PC-3 (cell line): ENCODE results near the gene CRYGA. TPM values are rescaled to one million over a fixed set of nuclear protein-coding genes. Genes with fewer than 3 reads are reported as not detected.

ENCODE experiments used
- ATAC-seq: fragments of 200-7000 bp; cut with Tn5 transposase; 2 replicates; pipeline ENCODE4 v1.9.1; 2020; ENCODE audit warnings: mild to moderate bottlenecking, moderate library complexity
- BruUV-seq: library from RNA; stranded (reverse); fragments of 400-500 nt; replicated peaks from 2 replicates; lab custom pipeline; 2021; lab: Mats Ljungman, UMichigan
- CTCF ChIA-PET: fragments of 300-600 bp; sonication (Branson Sonifier 250); formaldehyde crosslinking; loops from one replicate; lab custom pipeline; 2022; ENCODE audit warnings: antibody characterized with exemption; lab: Charles Lee
- POLR2A ChIA-PET: fragments of 300-600 bp; sonication (Branson Sonifier 250); formaldehyde crosslinking; loops from one replicate; lab custom pipeline; 2022; ENCODE audit warnings: antibody characterized with exemption; ENCODE audit not compliant: unreplicated experiment; lab: Charles Lee
- DNase-seq: peaks from one replicate; pipeline ENCODE4 v3.0.0-alpha.2; 2015
- H2AFZ ChIP-seq: fragments of 300-600 bp; sonication (generic); 2 replicates; pipeline ENCODE4 v1.6.0; 2016; ENCODE audit warnings: antibody characterized with exemption, low read length
- H3F3A ChIP-seq: fragments of 300-600 bp; sonication (generic); one replicate; pipeline ENCODE4 v1.6.0; 2017; ENCODE audit warnings: antibody characterized with exemption, low read length, control low read depth, mild to moderate bottlenecking; ENCODE audit not compliant: unreplicated experiment
- H3K27ac ChIP-seq: fragments of 300-600 bp; sonication (generic); 2 replicates; pipeline ENCODE4 v1.5.1; 2016; ENCODE audit warnings: mild to moderate bottlenecking, low read length
- H3K27me3 ChIP-seq: fragments of 300-600 bp; sonication (generic); 2 replicates; pipeline ENCODE4 v1.6.1; 2016; ENCODE audit warnings: low read length, mixed read lengths
- H3K36me3 ChIP-seq: fragments of 300-600 bp; sonication (generic); 2 replicates; pipeline ENCODE4 v1.6.1; 2016; ENCODE audit warnings: low read depth, mixed run types, low read length, mixed read lengths
- H3K4me1 ChIP-seq: fragments of 300-600 bp; sonication (generic); 2 replicates; pipeline ENCODE4 v1.5.1; 2016; ENCODE audit warnings: low read length; ENCODE audit not compliant: insufficient read depth
- H3K4me2 ChIP-seq: fragments of 300-600 bp; sonication (generic); 2 replicates; pipeline ENCODE4 v1.6.0; 2016; ENCODE audit warnings: low read length
- H3K4me3 ChIP-seq: fragments of 300-600 bp; sonication (generic); 2 replicates; pipeline ENCODE4 v1.5.1; 2016; ENCODE audit warnings: mild to moderate bottlenecking, low read length, mixed read lengths
- H3K79me2 ChIP-seq: fragments of 300-600 bp; sonication (generic); 2 replicates; pipeline ENCODE4 v1.6.1; 2017; ENCODE audit warnings: low read length, mixed read lengths
- H3K9ac ChIP-seq: fragments of 300-600 bp; sonication (generic); 2 replicates; pipeline ENCODE4 v1.6.0; 2016; ENCODE audit warnings: mild to moderate bottlenecking, low read length
- H3K9me2 ChIP-seq: fragments of 300-600 bp; sonication (generic); replicated peaks from 2 replicates; pipeline ENCODE4 v1.6.1; 2016; ENCODE audit warnings: mixed run types, low read length, mixed read lengths
- H3K9me3 ChIP-seq: fragments of 300-600 bp; sonication (generic); 2 replicates; pipeline ENCODE4 v1.6.1; 2016; ENCODE audit warnings: low read length, mixed read lengths
- H4K20me1 ChIP-seq: fragments of 300-600 bp; sonication (generic); 2 replicates; pipeline ENCODE4 v1.6.1; 2016; ENCODE audit warnings: low read length, mixed read lengths
- CTCF ChIP-seq: fragments of 300-600 bp; sonication (generic); conservative IDR thresholded peaks from 2 replicates; pipeline ENCODE4 v1.5.1; 2017; ENCODE audit warnings: antibody characterized with exemption, low read depth, mild to moderate bottlenecking, low read length
- EZH2 ChIP-seq: fragments of 300-600 bp; sonication (generic); IDR thresholded peaks from one replicate; pipeline ENCODE4 v1.6.1; 2017; ENCODE audit warnings: antibody characterized with exemption, mild to moderate bottlenecking, low read length; ENCODE audit not compliant: unreplicated experiment
- EZH2phosphoT487 ChIP-seq: fragments of 300-600 bp; sonication (generic); IDR thresholded peaks from 2 replicates; pipeline ENCODE4 v1.6.1; 2018; ENCODE audit warnings: mild to moderate bottlenecking, antibody characterized with exemption, low read length, borderline replicate concordance
- intact Hi-C: fragments of 100-400 bp; cut with micrococcal nuclease; formaldehyde crosslinking; loops from 2 replicates; pipeline ENCODE4 v1.9.0; 2023
- total RNA-seq: library from RNA; depleted of rRNA; stranded (reverse); fragments of >200 nt; gene quantifications from 2 replicates; pipeline ENCODE4 v1.2.3, GENCODE V29; 2014

The CRYGA gene
- total RNA-seq, 1 experiment from 2014 or later, result not detected

DNA sequence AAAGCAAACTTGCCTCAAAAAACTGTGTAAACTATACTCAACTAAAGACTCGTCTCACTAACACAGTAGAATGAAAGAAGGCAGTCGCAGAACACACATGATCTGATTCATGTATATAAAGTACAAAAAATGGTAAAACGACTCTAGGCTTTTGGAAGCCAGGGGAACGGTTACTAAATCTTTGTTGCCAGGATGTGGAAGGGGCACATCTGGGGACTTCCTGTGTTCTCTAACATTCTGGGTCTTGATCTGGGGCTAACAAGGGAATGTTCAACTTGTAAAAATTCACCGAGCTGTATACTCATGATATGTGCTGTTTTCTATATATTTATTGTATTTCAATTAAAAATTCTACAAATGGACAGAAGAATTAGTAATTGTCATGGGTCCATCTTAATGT lies 40.8 kb upstream of the CRYGA start:
- no peaks in the 10 kb centered on the region for H3K36me3 ChIP-seq
- no TSS peak for BruUV-seq
- H3K27me3 ChIP-seq, result no peaks in the 10 kb centered on the region
- H3K4me1 ChIP-seq, result no peaks in the 10 kb centered on the region
- no peak overlapping the region for H3K4me3 ChIP-seq
- TF ChIP-seq CTCF (no peak), EZH2phosphoT487 (no peak), EZH2 (no peak)
- POLR2A ChIA-PET, result no interaction called here
- no peak overlapping the region for H3K4me2 ChIP-seq
- intact Hi-C loops, result no loop called here
- no peak overlapping the region for H3K9ac ChIP-seq
- H3K9me3 ChIP-seq, result no peaks in the 10 kb centered on the region
- ATAC-seq (no peak), DNase-seq (no peak)
- H2AFZ ChIP-seq, result no peak overlapping the region
- H3K9me2 ChIP-seq, result no peaks in the 10 kb centered on the region
- H3K27ac ChIP-seq, result no peak overlapping the region
- CTCF ChIA-PET, result no interaction called here
- no peaks in the 10 kb centered on the region for H4K20me1 ChIP-seq
- no peaks in the 10 kb centered on the region for H3K79me2 ChIP-seq
- no peaks in the 10 kb centered on the region for H3F3A ChIP-seq

- Histone ChIP-seq H2AFZ (0 out of 2 replicates have a peak overlapping the region, but pooled peaks have one; percentile 37), H3F3A (no peaks in the 10 kb centered on the region), H3K27me3 (no peaks in the 10 kb centered on the region), H4K20me1 (no peaks in the 10 kb centered on the region), H3K27ac (no peak overlapping the region), H3K36me3 (no peaks in the 10 kb centered on the region), H3K9me3 (no peaks in the 10 kb centered on the region), H3K9ac (no peak overlapping the region), H3K4me2 (no peak overlapping the region), H3K79me2 (no peaks in the 10 kb centered on the region), H3K4me3 (no peak overlapping the region), H3K9me2 (no peaks in the 10 kb centered on the region), H3K4me1 (peaks cover 14% of the 10 kb centered on the region)
- intact Hi-C loops, result no loop called here
- CTCF ChIA-PET, result no interaction called here
- TF ChIP-seq CTCF (no peak), EZH2 (no peak), EZH2phosphoT487 (no peak)
- no peak for ATAC-seq
- DNase-seq, result no peak
- BruUV-seq, result no TSS peak
- POLR2A ChIA-PET, result no interaction called here
Measured at GRCh38 chr2:208195531-208195930, 32.1 kb upstream of the CRYGA start.

- intact Hi-C loops, result no loop called here
- Histone ChIP-seq H3F3A (no peaks in the 10 kb centered on the region), H4K20me1 (no peaks in the 10 kb centered on the region), H3K9me2 (no peaks in the 10 kb centered on the region), H3K4me1 (peaks cover 14% of the 10 kb centered on the region), H3K4me3 (0 out of 2 replicates have a peak overlapping the region, but pooled peaks have one; percentile 5), H3K9me3 (no peaks in the 10 kb centered on the region), H3K9ac (no peak overlapping the region), H3K27me3 (no peaks in the 10 kb centered on the region), H2AFZ (peak overlapping the region; percentile 48), H3K79me2 (no peaks in the 10 kb centered on the region), H3K36me3 (no peaks in the 10 kb centered on the region), H3K27ac (no peak overlapping the region), H3K4me2 (peak overlapping the region; percentile 45)
- peak; percentile 38 for ATAC-seq
- TF ChIP-seq CTCF (no peak), EZH2 (no peak), EZH2phosphoT487 (no peak)
- DNase-seq, result peak; percentile 78
- POLR2A ChIA-PET, result interaction anchor here (0.7 kb wide), 1 partner anchor 1464 kb away, joined by 5 read pairs; no protein-coding TSS in a partner anchor
- no TSS peak for BruUV-seq
- CTCF ChIA-PET, result interaction anchor here (0.6 kb wide), 1 partner anchor 18 kb away, joined by 3 read pairs; no protein-coding TSS in a partner anchor
Measured at GRCh38 chr2:208192611-208193236, 29.3 kb upstream of the CRYGA start.
